Aorta (tissue), 5 donors: ENCODE measurements around the gene HSPB1. TPM values are rescaled to one million over a fixed set of nuclear protein-coding genes. Genes with fewer than 3 reads are reported as not detected.

ENCODE experiments used
- ATAC-seq: fragments of 200-7000 bp; cut with Tn5 transposase; one replicate; pipeline ENCODE4 v1.9.1; 2022; ENCODE audit warnings: moderate library complexity; ENCODE audit not compliant: low FRiP score
- DNase-seq, 2 donors: peaks; one replicate each; pipeline ENCODE4 v3.0.0-alpha.2; 2020
- H3K27ac ChIP-seq, 2 donors: one replicate each; pipeline ENCODE4 v1.5.1; 2013; ENCODE audit warnings: low read length in 2 of 2, mild to moderate bottlenecking in 2 of 2, moderate library complexity in 2 of 2, control low read depth in 1 of 2, inconsistent platforms in 1 of 2, low read depth in 1 of 2
- H3K27me3 ChIP-seq, 2 donors: one replicate each; pipeline ENCODE4 v1.6.1; 2013; ENCODE audit warnings: control low read depth in 1 of 2, low read length in 1 of 2, mild to moderate bottlenecking in 1 of 2, moderate library complexity in 1 of 2; ENCODE audit not compliant: insufficient read depth in 2 of 2, control insufficient read depth in 1 of 2
- H3K36me3 ChIP-seq, 2 donors: one replicate each; pipeline ENCODE4 v1.6.1; 2013; ENCODE audit warnings: control low read depth in 1 of 2, low read length in 1 of 2, mild to moderate bottlenecking in 1 of 2; ENCODE audit not compliant: insufficient read depth in 2 of 2, control insufficient read depth in 1 of 2
- H3K4me1 ChIP-seq, 2 donors: one replicate each; pipeline ENCODE4 v1.6.1; 2013; ENCODE audit warnings: low read length in 2 of 2, control low read depth in 1 of 2, mild to moderate bottlenecking in 1 of 2, moderate library complexity in 1 of 2; ENCODE audit not compliant: insufficient read depth in 2 of 2, control insufficient read depth in 1 of 2
- H3K4me3 ChIP-seq, 2 donors: one replicate each; pipeline ENCODE4 v1.5.1; 2013; ENCODE audit warnings: low read length in 2 of 2, control low read depth in 1 of 2, mild to moderate bottlenecking in 1 of 2
- H3K9me3 ChIP-seq: one replicate; pipeline ENCODE4 v1.6.1; 2013; ENCODE audit warnings: mild to moderate bottlenecking, low read length; ENCODE audit not compliant: control insufficient read depth
- WGBS, 2 donors: extraction: QIAGEN DNeasy Blood & Tissue Kit; methylation state at CpG; one replicate each; pipeline ENCODE4 v1.1.7; 2013; 5-methylcytosine and 5-hydroxymethylcytosine counted together
- intact Hi-C, 2 donors: fragments of 100-400 bp; cut with DNase I; formaldehyde crosslinking; loops; one replicate each; pipeline versions ENCODE4 v1.14.2 to v1.15.0; 2022
- polyA plus RNA-seq, 2 donors: library from polyadenylated mRNA; stranded (reverse); fragments of 200-250 nt; gene quantifications; one replicate each; pipeline ENCODE4 v1.2.3, GENCODE V29; 2013
- total RNA-seq, 2 donors: library from RNA; stranded (reverse); fragmentation: NEBNext Ultra II Directional; extraction: Animal tissue kit (Norgen Biotek cat#: 25700); gene quantifications; one replicate each; pipeline ENCODE4 v1.2.1, GENCODE V29; 2021
- donor health status: healthy with polysubstance abuse.
- donor health status: Bipolar disorder and iron deficiency.
- donor health status: DM: no; HTN: no; CAD: no.
- donor health status: DM: no; HTN: no; CAD: no.
- donor health status: DM: yes; HTN: yes; CAD: no.

HSPB1 gene
- total and polyA plus RNA-seq, 4 donors, result 742 to 2,295 (median 1,521) TPM

GRCh38 chr7:76272851-76273497, 29.5 kb upstream of the HSPB1 start:
- intact Hi-C loops, result no loop called here

GRCh38 chr7:76273503-76273902, 29.0 kb upstream of the HSPB1 start:
- H3K27ac ChIP-seq, result no peak overlapping the region
- no peak overlapping the region for H3K4me3 ChIP-seq
- intact Hi-C loops, result no loop called here
- H3K9me3 ChIP-seq, result no peaks in the 10 kb centered on the region
- WGBS, 2 donors, result 70 to 78% methylated on average over 5 of the region's 5 CpGs
- no peaks in the 10 kb centered on the region for H3K27me3 ChIP-seq
- no peaks in the 10 kb centered on the region for H3K4me1 ChIP-seq
- no peak for ATAC-seq
- H3K36me3 ChIP-seq, result no peaks in the 10 kb centered on the region
- DNase-seq, result no peak

More at GRCh38 chr7:76272851-76273497, 29.5 kb upstream of the HSPB1 start:
- Histone ChIP-seq H3K36me3 (no peaks in the 10 kb centered on the region), H3K27me3 (no peaks in the 10 kb centered on the region), H3K4me1 (no peaks in the 10 kb centered on the region), H3K4me3 (no peak overlapping the region), H3K9me3 (no peaks in the 10 kb centered on the region), H3K27ac (no peak overlapping the region)
- DNase-seq (no peak), ATAC-seq (no peak)
- WGBS, 2 donors, result 32% methylated on average over 7 of the region's 7 CpGs

- intact Hi-C loops, result no loop called here
- Histone ChIP-seq H3K36me3 (no peaks in the 10 kb centered on the region), H3K9me3 (no peaks in the 10 kb centered on the region), H3K4me1 (no peaks in the 10 kb centered on the region), H3K27ac (no peak overlapping the region), H3K4me3 (no peak overlapping the region), H3K27me3 (no peaks in the 10 kb centered on the region)
- DNase-seq (no peak), ATAC-seq (no peak)
- 93 to 99% methylated on average over 1 of the region's 1 CpG for WGBS, 2 donors
Observed at GRCh38 chr7:76278540-76278939, 23.9 kb upstream of the HSPB1 start.

- no peaks in the 10 kb centered on the region for H3K4me1 ChIP-seq
- DNase-seq (peak in 1 of 2 donors; percentile 73), ATAC-seq (no peak)
- no peaks in the 10 kb centered on the region for H3K27me3 ChIP-seq
- intact Hi-C loops, result loop anchor here (5.0 to 10.0 kb wide), 2 partner anchors 37 to 106 kb away; no protein-coding TSS in a partner anchor
- H3K27ac ChIP-seq, result no peak overlapping the region
- no peaks in the 10 kb centered on the region for H3K36me3 ChIP-seq
- H3K4me3 ChIP-seq, result no peak overlapping the region
- no peaks in the 10 kb centered on the region for H3K9me3 ChIP-seq
- 14 to 16% methylated on average over 12 to 25 of the region's 25 CpGs for WGBS, 2 donors
Observed at GRCh38 chr7:76280408-76280807, 22.1 kb upstream of the HSPB1 start.

GRCh38 chr7:76281006-76281705, 21.3 kb upstream of the HSPB1 start:
- Histone ChIP-seq H3K4me1 (no peaks in the 10 kb centered on the region), H3K4me3 (peak overlapping the region; percentile 35 to 58), H3K36me3 (no peaks in the 10 kb centered on the region), H3K9me3 (no peaks in the 10 kb centered on the region), H3K27me3 (no peaks in the 10 kb centered on the region), H3K27ac (no peak overlapping the region)
- no peak for ATAC-seq
- WGBS, 2 donors, result 2 to 4% methylated on average over 21 to 63 of the region's 63 CpGs
- DNase-seq, result peak in 1 of 2 donors; percentile 80
- intact Hi-C loops, result loop anchor here (5.0 to 10.0 kb wide), 2 partner anchors 36 to 106 kb away; no protein-coding TSS in a partner anchor

- 1 to 6% methylated on average over 8 to 36 of the region's 36 CpGs for WGBS, 2 donors
- DNase-seq, result peak in 1 of 2 donors; percentile 76
- intact Hi-C loops, result loop anchor here (5.0 to 10.0 kb wide), 2 partner anchors 35 to 107 kb away; no protein-coding TSS in a partner anchor
- Histone ChIP-seq H3K9me3 (no peaks in the 10 kb centered on the region), H3K27me3 (no peaks in the 10 kb centered on the region), H3K4me1 (no peaks in the 10 kb centered on the region), H3K27ac (no peak overlapping the region), H3K36me3 (no peaks in the 10 kb centered on the region), H3K4me3 (peak overlapping the region; percentile 35 to 58)
- ATAC-seq, result no peak
Observed at GRCh38 chr7:76281706-76282343, 20.6 kb upstream of the HSPB1 start.

- Histone ChIP-seq H3K4me1 (no peaks in the 10 kb centered on the region), H3K36me3 (no peaks in the 10 kb centered on the region), H3K27ac (no peak overlapping the region), H3K27me3 (no peaks in the 10 kb centered on the region), H3K4me3 (peak overlapping the region; percentile 33 to 40), H3K9me3 (no peaks in the 10 kb centered on the region)
- intact Hi-C loops, result loop anchor here (5.0 to 10.0 kb wide), 2 partner anchors 35 to 108 kb away; no protein-coding TSS in a partner anchor
- DNase-seq, result peak in 1 of 2 donors; percentile 84
- ATAC-seq, result peak; percentile 61
- WGBS, 2 donors, result 2% methylated on average over 61 to 98 of the region's 98 CpGs
Observed at GRCh38 chr7:76282344-76283253, 19.9 kb upstream of the HSPB1 start.
